Measurements from ENCODE around the gene ZNF165. TPM values are rescaled to one million over a fixed set of nuclear protein-coding genes. Genes with fewer than 3 reads are reported as not detected.
A peak's percentile ranks its signal among the peaks of the same experiment; 100 is the strongest.

The ZNF165 gene
- total RNA-seq, 1 donor from 2014 or later = 4.4 TPM

- H3K4me3 ChIP-seq (ENCODE audit: low read depth, low read length) = no peak overlapping the region
- TF ChIP-seq, protein P1, sequence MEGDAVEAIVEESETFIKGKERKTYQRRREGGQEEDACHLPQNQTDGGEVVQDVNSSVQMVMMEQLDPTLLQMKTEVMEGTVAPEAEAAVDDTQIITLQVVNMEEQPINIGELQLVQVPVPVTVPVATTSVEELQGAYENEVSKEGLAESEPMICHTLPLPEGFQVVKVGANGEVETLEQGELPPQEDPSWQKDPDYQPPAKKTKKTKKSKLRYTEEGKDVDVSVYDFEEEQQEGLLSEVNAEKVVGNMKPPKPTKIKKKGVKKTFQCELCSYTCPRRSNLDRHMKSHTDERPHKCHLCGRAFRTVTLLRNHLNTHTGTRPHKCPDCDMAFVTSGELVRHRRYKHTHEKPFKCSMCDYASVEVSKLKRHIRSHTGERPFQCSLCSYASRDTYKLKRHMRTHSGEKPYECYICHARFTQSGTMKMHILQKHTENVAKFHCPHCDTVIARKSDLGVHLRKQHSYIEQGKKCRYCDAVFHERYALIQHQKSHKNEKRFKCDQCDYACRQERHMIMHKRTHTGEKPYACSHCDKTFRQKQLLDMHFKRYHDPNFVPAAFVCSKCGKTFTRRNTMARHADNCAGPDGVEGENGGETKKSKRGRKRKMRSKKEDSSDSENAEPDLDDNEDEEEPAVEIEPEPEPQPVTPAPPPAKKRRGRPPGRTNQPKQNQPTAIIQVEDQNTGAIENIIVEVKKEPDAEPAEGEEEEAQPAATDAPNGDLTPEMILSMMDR (conservative IDR thresholded peaks at IDR 0.05; ENCODE audit: low read depth, low read length) = no peak
These were observed 54.3 kb downstream of the ZNF165 start for GRCh38 chr6:28134716-28135115.

DNA sequence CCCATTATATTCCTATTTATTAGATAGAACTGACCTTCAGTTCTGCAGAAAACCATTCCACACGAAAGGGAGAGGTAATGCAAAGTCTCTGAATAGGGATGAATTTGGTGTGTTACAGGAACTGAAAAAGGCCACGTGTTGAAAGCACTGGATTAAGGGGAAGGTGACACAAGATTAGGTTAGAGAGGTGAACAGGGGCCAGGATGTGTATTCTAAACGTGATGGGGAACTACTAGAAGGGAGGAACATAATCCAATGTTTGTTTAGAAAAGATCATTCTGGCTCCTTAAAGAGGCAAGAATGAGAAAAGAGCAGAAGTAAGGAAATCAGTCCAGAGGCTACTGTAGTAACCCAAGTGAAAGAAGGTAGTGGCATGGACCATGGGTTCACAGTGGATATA lies 55.0 kb downstream of the ZNF165 start:
- DNase-seq (ENCODE audit: low read depth) = no peak
- TF ChIP-seq, protein P1 (conservative IDR thresholded peaks at IDR 0.05; ENCODE audit: low read depth, low read length) = no peak
- H3K4me3 ChIP-seq (ENCODE audit: low read depth, low read length) = peak overlapping the region; percentile 88

More at GRCh38 chr6:28134716-28135115, 54.3 kb downstream of the ZNF165 start:
- no peak for DNase-seq (ENCODE audit: low read depth)

- peak; percentile 63 for DNase-seq (ENCODE audit: low read depth)
- peak overlapping the region; percentile 88 for H3K4me3 ChIP-seq (ENCODE audit: low read depth, low read length)
- TF ChIP-seq, protein P1 (conservative IDR thresholded peaks at IDR 0.05; ENCODE audit: low read depth, low read length) = no peak
These were observed 56.5 kb downstream of the ZNF165 start for GRCh38 chr6:28136585-28137504.

DNA sequence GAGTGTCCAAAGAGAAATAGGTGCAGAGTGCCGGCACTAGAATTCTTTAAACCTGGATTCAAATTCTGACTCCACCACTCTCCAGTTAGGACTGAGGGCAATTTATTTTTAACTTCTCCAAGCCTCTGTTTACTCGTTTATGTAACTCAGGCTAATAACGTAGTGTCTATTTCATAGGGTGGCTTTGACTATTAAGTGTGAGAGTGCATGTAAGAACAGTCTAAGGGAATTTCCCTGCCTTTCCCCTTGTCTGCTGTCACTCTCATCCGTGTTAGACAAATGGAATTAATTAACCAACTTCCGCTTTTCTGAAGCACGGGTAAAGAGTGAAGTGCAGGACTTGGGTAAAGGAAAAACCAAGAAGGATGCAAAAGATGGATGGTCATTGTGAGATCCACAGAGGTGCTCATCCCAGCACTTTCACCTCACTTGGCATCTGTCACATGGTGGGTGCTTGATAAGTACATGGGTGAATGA lies 57.2 kb downstream of the ZNF165 start:
- peak overlapping the region; percentile 88 for H3K4me3 ChIP-seq (ENCODE audit: low read depth, low read length)
- DNase-seq (ENCODE audit: low read depth) = peak; percentile 47
- TF ChIP-seq, protein P1 (conservative IDR thresholded peaks at IDR 0.05; ENCODE audit: low read depth, low read length) = no peak

Other genes starting within 250 kb of the ZNF165 start
- not detected in 2 replicates for gene OR2B2, start 168.2 kb upstream of the ZNF165 start, total RNA-seq
- gene OR2B6, start 123.3 kb upstream of the ZNF165 start, total RNA-seq = not detected in 2 replicates
- 6.7 and 7.4 TPM in 2 replicates for gene ZSCAN16, start 44.0 kb downstream of the ZNF165 start, total RNA-seq
- gene ZKSCAN8, start 61.3 kb downstream of the ZNF165 start, total RNA-seq = 5.0 and 8.4 TPM in 2 replicates
- gene ZSCAN9, start 144.7 kb downstream of the ZNF165 start, total RNA-seq = 12.3 and 12.5 TPM in 2 replicates
- 1.5 and 3.7 TPM in 2 replicates for gene ZKSCAN4, start 171.7 kb downstream of the ZNF165 start, total RNA-seq
- 0.17 and 0.65 TPM in 2 replicates for gene NKAPL, start 178.7 kb downstream of the ZNF165 start, total RNA-seq
- 6.0 and 6.9 TPM in 2 replicates for gene ZSCAN26, start 186.6 kb downstream of the ZNF165 start, total RNA-seq
- 5.2 and 7.1 TPM in 2 replicates for gene PGBD1, start 201.0 kb downstream of the ZNF165 start, total RNA-seq